ENCODE results near the gene COQ8A. TPM values are rescaled to one million over a fixed set of nuclear protein-coding genes. Genes with fewer than 3 reads are reported as not detected.

Gene COQ8A
- total RNA-seq, 8 experiments from 2014 or later: 12.8 to 31.6 (median 22.9) TPM

- H3K27ac ChIP-seq: no peak overlapping the region
- in situ Hi-C loops (cut with MboI; ENCODE audit: low pct_unique_long_range_greater_than_20kb in 2 of 9, low sequenced_read_pairs in 9 of 9, unreplicated experiment in 9 of 9): no loop called here
- peaks cover 3 to 12% of the 10 kb centered on the region in 2 donors for H3K4me1 ChIP-seq (replicated peaks in 1 of 2)
- no peak overlapping the region for H3K4me3 ChIP-seq
- no peak for ATAC-seq (replicated peaks in 6 of 8)
- 60 to 100% (median 90%) methylated on average over 1 to 23 of the region's 25 CpGs; no CpG with 5 or more reads in 2 of the 10 experiments for WGBS, 10 experiments
These were observed 45.9 kb downstream of the COQ8A start for GRCh38 chr1:226985839-226986463.

GRCh38 chr1:226986496-226987178 is 46.5 kb downstream of the COQ8A start:
- 86 to 100% (median 92%) methylated on average over 2 to 20 of the region's 21 CpGs; no CpG with 5 or more reads in 3 of the 10 experiments for WGBS, 10 experiments
- ATAC-seq (replicated peaks in 6 of 8): no peak
- H3K4me3 ChIP-seq: no peak overlapping the region
- H3K27ac ChIP-seq: no peak overlapping the region
- in situ Hi-C loops (cut with MboI; ENCODE audit: low pct_unique_long_range_greater_than_20kb in 2 of 9, low sequenced_read_pairs in 9 of 9, unreplicated experiment in 9 of 9): no loop called here
- peaks cover 6 to 12% of the 10 kb centered on the region in 2 donors for H3K4me1 ChIP-seq (replicated peaks in 1 of 2)

GRCh38 chr1:226987179-226987536 is 47.1 kb downstream of the COQ8A start:
- 75 to 100% (median 85%) methylated on average over 2 to 4 of the region's 8 CpGs; no CpG with 5 or more reads in 3 of the 10 experiments for WGBS, 10 experiments
- Histone ChIP-seq H3K4me1 (replicated peaks in 1 of 2) (peaks cover 6 to 12% of the 10 kb centered on the region in 2 donors), H3K27ac (no peak overlapping the region), H3K4me3 (no peak overlapping the region)
- ATAC-seq (replicated peaks in 6 of 8): no peak
- in situ Hi-C loops (cut with MboI; ENCODE audit: low pct_unique_long_range_greater_than_20kb in 2 of 9, low sequenced_read_pairs in 9 of 9, unreplicated experiment in 9 of 9): no loop called here

GRCh38 chr1:226987623-226988333 is 47.7 kb downstream of the COQ8A start:
- no peak overlapping the region for H3K27ac ChIP-seq
- 81 to 100% (median 92%) methylated on average over 2 to 14 of the region's 16 CpGs; no CpG with 5 or more reads in 4 of the 10 experiments for WGBS, 10 experiments
- no peak overlapping the region for H3K4me3 ChIP-seq
- ATAC-seq (replicated peaks in 6 of 8): peak in 4 of 8 experiments; percentile 12 to 61 (median 14)
- peaks cover 6 to 12% of the 10 kb centered on the region in 2 donors for H3K4me1 ChIP-seq (replicated peaks in 1 of 2)
- in situ Hi-C loops (cut with MboI; ENCODE audit: low pct_unique_long_range_greater_than_20kb in 2 of 9, low sequenced_read_pairs in 9 of 9, unreplicated experiment in 9 of 9): no loop called here

- H3K4me1 ChIP-seq (replicated peaks in 1 of 2): peaks cover 9 to 12% of the 10 kb centered on the region in 2 donors
- WGBS, 10 experiments: 38 to 75% (median 62%) methylated on average over 1 to 2 of the region's 3 CpGs; no CpG with 5 or more reads in 4 of the 10 experiments
- ATAC-seq (replicated peaks in 6 of 8): peak in 2 of 8 experiments; percentile 23 to 28
These were observed 48.2 kb downstream of the COQ8A start for GRCh38 chr1:226988334-226988666.

GRCh38 chr1:226989085-226989920 is 49.2 kb downstream of the COQ8A start:
- H3K4me3 ChIP-seq: no peak overlapping the region
- ATAC-seq (replicated peaks in 6 of 8): peak in 1 of 8 experiments; percentile 65
- peaks cover 18 to 20% of the 10 kb centered on the region in 2 donors for H3K4me1 ChIP-seq (replicated peaks in 1 of 2)
- 68 to 100% (median 88%) methylated on average over 2 to 12 of the region's 12 CpGs for WGBS, 10 experiments
- in situ Hi-C loops (cut with MboI; ENCODE audit: low pct_unique_long_range_greater_than_20kb in 2 of 9, low sequenced_read_pairs in 9 of 9, unreplicated experiment in 9 of 9): no loop called here
- no peak overlapping the region for H3K27ac ChIP-seq

More at GRCh38 chr1:226988334-226988666, 48.2 kb downstream of the COQ8A start:
- Histone ChIP-seq H3K4me3 (no peak overlapping the region), H3K27ac (peak overlapping the region in 1 of 2 donors; percentile 16)
- in situ Hi-C loops (cut with MboI; ENCODE audit: low pct_unique_long_range_greater_than_20kb in 2 of 9, low sequenced_read_pairs in 9 of 9, unreplicated experiment in 9 of 9): no loop called here

GRCh38 chr1:226990133-226990716 is 50.1 kb downstream of the COQ8A start:
- ATAC-seq (replicated peaks in 6 of 8): no peak
- WGBS, 10 experiments: 48 to 100% (median 91%) methylated on average over 2 to 9 of the region's 10 CpGs; no CpG with 5 or more reads in 1 of the 10 experiments
- in situ Hi-C loops (cut with MboI; ENCODE audit: low pct_unique_long_range_greater_than_20kb in 2 of 9, low sequenced_read_pairs in 9 of 9, unreplicated experiment in 9 of 9): no loop called here
- H3K27ac ChIP-seq: no peak overlapping the region
- peaks cover 26 to 29% of the 10 kb centered on the region in 2 donors for H3K4me1 ChIP-seq (replicated peaks in 1 of 2)
- no peak overlapping the region for H3K4me3 ChIP-seq

GRCh38 chr1:226991920-226992319 is 51.8 kb downstream of the COQ8A start:
- in situ Hi-C loops (cut with MboI; ENCODE audit: low pct_unique_long_range_greater_than_20kb in 2 of 9, low sequenced_read_pairs in 9 of 9, unreplicated experiment in 9 of 9): no loop called here
- Histone ChIP-seq H3K27ac (no peak overlapping the region), H3K4me1 (replicated peaks in 1 of 2) (peaks cover 29 to 35% of the 10 kb centered on the region in 2 donors), H3K4me3 (no peak overlapping the region)
- no peak for ATAC-seq (replicated peaks in 6 of 8)
- no CpG with 5 or more reads among the region's 4 CpGs for WGBS, 10 experiments

GRCh38 chr1:226993814-226994585 is 53.9 kb downstream of the COQ8A start:
- no peak overlapping the region for H3K4me3 ChIP-seq
- H3K27ac ChIP-seq: peak overlapping the region in 1 of 2 donors; percentile 15
- ATAC-seq (replicated peaks in 6 of 8): peak in 5 of 8 experiments; percentile 28 to 71 (median 50)
- 29 to 81% (median 40%) methylated on average over 1 to 20 of the region's 22 CpGs; no CpG with 5 or more reads in 1 of the 10 experiments for WGBS, 10 experiments
- peaks cover 28 to 29% of the 10 kb centered on the region in 2 donors for H3K4me1 ChIP-seq (replicated peaks in 1 of 2)
- in situ Hi-C loops (cut with MboI; ENCODE audit: low pct_unique_long_range_greater_than_20kb in 2 of 9, low sequenced_read_pairs in 9 of 9, unreplicated experiment in 9 of 9): no loop called here

- peaks cover 22 to 29% of the 10 kb centered on the region in 2 donors for H3K4me1 ChIP-seq (replicated peaks in 1 of 2)
- 60 to 100% (median 89%) methylated on average over 1 to 16 of the region's 18 CpGs; no CpG with 5 or more reads in 1 of the 10 experiments for WGBS, 10 experiments
- peak overlapping the region in 1 of 2 donors; percentile 15 for H3K27ac ChIP-seq
- peak in 5 of 8 experiments; percentile 34 to 75 (median 54) for ATAC-seq (replicated peaks in 6 of 8)
- no peak overlapping the region for H3K4me3 ChIP-seq
- in situ Hi-C loops (cut with MboI; ENCODE audit: low pct_unique_long_range_greater_than_20kb in 2 of 9, low sequenced_read_pairs in 9 of 9, unreplicated experiment in 9 of 9): no loop called here
These were observed 54.7 kb downstream of the COQ8A start for GRCh38 chr1:226994586-226995364.

All from motor neuron (in vitro differentiated cells).